HTR-8/SVneo (cell line): ENCODE results near the gene PCGF3.
A peak's percentile ranks its signal among the peaks of the same experiment; 100 is the strongest.
"Not testable (repeated sequence)": the region's sequence is repeated elsewhere in the genome, so short reads cannot be mapped to it uniquely, and the experiment has no call there.

ENCODE experiments used
- DNase-seq: peaks from one replicate; pipeline ENCODE4 v3.0.0; 2011; ENCODE audit warnings: low spot score, mixed read lengths; ENCODE audit not compliant: insufficient read length
- FAIRE-seq: peaks from 2 replicates; lab custom pipeline; 2011; peaks lifted over from hg19 to GRCh38; lab: Jason Lieb, UNC

Gene PCGF3

GRCh38 chr4:734075-734474 lies 28.4 kb downstream of the PCGF3 start:
- no peak for FAIRE-seq
- no peak for DNase-seq

GRCh38 chr4:734951-735350 lies 29.3 kb downstream of the PCGF3 start:
- DNase-seq = no peak
- no peak for FAIRE-seq

GRCh38 chr4:735583-735982 lies 30.0 kb downstream of the PCGF3 start:
- DNase-seq (no peak), FAIRE-seq (no peak)

GRCh38 chr4:736561-736960 lies 30.9 kb downstream of the PCGF3 start:
- not testable (repeated sequence) for FAIRE-seq, DNase-seq

- no peak for FAIRE-seq
- DNase-seq = no peak
Measured at GRCh38 chr4:738781-739280, 33.2 kb downstream of the PCGF3 start.

GRCh38 chr4:739569-739968 lies 33.9 kb downstream of the PCGF3 start:
- FAIRE-seq = peak; percentile 23
- DNase-seq = no peak

GRCh38 chr4:740011-740410 lies 34.4 kb downstream of the PCGF3 start:
- DNase-seq = no peak

GRCh38 chr4:740656-741282 lies 35.1 kb downstream of the PCGF3 start:
- no peak for FAIRE-seq
- DNase-seq = no peak

More at GRCh38 chr4:740011-740410, 34.4 kb downstream of the PCGF3 start:
- FAIRE-seq = no peak

GRCh38 chr4:742096-742741 lies 36.6 kb downstream of the PCGF3 start:
- no peak for DNase-seq
- FAIRE-seq = no peak

- FAIRE-seq (peak; percentile 54), DNase-seq (peak; percentile 83)
Measured at GRCh38 chr4:742742-743311, 37.2 kb downstream of the PCGF3 start.

GRCh38 chr4:743463-744211 lies 38.0 kb downstream of the PCGF3 start:
- FAIRE-seq (no peak), DNase-seq (no peak)

- DNase-seq (no peak), FAIRE-seq (no peak)
Measured at GRCh38 chr4:744212-744841, 38.7 kb downstream of the PCGF3 start.

- FAIRE-seq = no peak
Measured at GRCh38 chr4:747546-748170, 42.0 kb downstream of the PCGF3 start.

GRCh38 chr4:748461-748860 lies 42.8 kb downstream of the PCGF3 start:
- DNase-seq (no peak), FAIRE-seq (no peak)

More at GRCh38 chr4:747546-748170, 42.0 kb downstream of the PCGF3 start:
- DNase-seq = no peak

- DNase-seq (no peak), FAIRE-seq (no peak)
Measured at GRCh38 chr4:749698-750666, 44.4 kb downstream of the PCGF3 start.

- DNase-seq = no peak
Measured at GRCh38 chr4:751676-752075, 46.0 kb downstream of the PCGF3 start.

GRCh38 chr4:752196-752861 lies 46.7 kb downstream of the PCGF3 start:
- no peak for FAIRE-seq
- DNase-seq = no peak

More at GRCh38 chr4:751676-752075, 46.0 kb downstream of the PCGF3 start:
- FAIRE-seq = no peak

- FAIRE-seq = not testable (repeated sequence)
Measured at GRCh38 chr4:753186-753585, 47.6 kb downstream of the PCGF3 start.

More at GRCh38 chr4:753186-753585, 47.6 kb downstream of the PCGF3 start:
- not testable (repeated sequence) for DNase-seq
